K562 (cell line): ENCODE results near the gene CTSH. TPM values are rescaled to one million over a fixed set of nuclear protein-coding genes. Genes with fewer than 3 reads are reported as not detected.
A peak's percentile ranks its signal among the peaks of the same experiment; 100 is the strongest.

Source experiments
- DIDO1 ChIP-seq: fragments of 450-650 bp; IDR thresholded peaks from 2 replicates; pipeline ENCODE4 v1.6.1; 2016; ENCODE audit warnings: low read depth, missing biosample characterization, missing genetic modification characterization
- GTF2B ChIP-seq: IDR thresholded peaks from 2 replicates; pipeline ENCODE4 v1.6.1; 2011; ENCODE audit not compliant: insufficient read length; ENCODE audit errors: extremely low read depth
- JUNB ChIP-seq: fragments of 450-650 bp; formaldehyde crosslinking; conservative IDR thresholded peaks from 2 replicates; pipeline ENCODE4 v1.4.0; 2020; ENCODE audit warnings: mild to moderate bottlenecking
- MAX ChIP-seq: sonication (generic); formaldehyde crosslinking; IDR thresholded peaks from 2 replicates; pipeline ENCODE4 v1.9.0; 2022; ENCODE audit warnings: mild to moderate bottlenecking, missing genetic modification reagents
- NCOA1 ChIP-seq: fragments of 450-650 bp; IDR thresholded peaks from 2 replicates; pipeline ENCODE4 v1.6.1; 2016; ENCODE audit warnings: low read depth
- NFIC ChIP-seq: fragments of 450-650 bp; IDR thresholded peaks from 2 replicates; pipeline ENCODE4 v1.6.1; 2017; ENCODE audit warnings: mild to moderate bottlenecking, inconsistent platforms
- PCBP1 ChIP-seq: fragments of 200-400 bp; formaldehyde crosslinking; IDR thresholded peaks from 2 replicates; pipeline ENCODE4 v1.6.1; 2018; ENCODE audit warnings: mild to moderate bottlenecking, low read depth, low read length; ENCODE audit not compliant: poor library complexity, severe bottlenecking
- POLR2A ChIP-seq: fragments of 450-650 bp; conservative IDR thresholded peaks from 2 replicates; pipeline ENCODE4 v1.6.1; 2016
- POLR2B ChIP-seq: fragments of 450-650 bp; IDR thresholded peaks from 2 replicates; pipeline ENCODE4 v1.6.1; 2018; ENCODE audit warnings: low read depth; ENCODE audit not compliant: partially characterized antibody
- RBFOX2 ChIP-seq: fragments of 200-400 bp; formaldehyde crosslinking; IDR thresholded peaks from 2 replicates; pipeline ENCODE4 v1.6.1; 2017; ENCODE audit warnings: low read depth, mild to moderate bottlenecking, low read length, moderate library complexity
- SAFB ChIP-seq: fragments of 200-400 bp; formaldehyde crosslinking; IDR thresholded peaks from 2 replicates; pipeline ENCODE4 v1.6.1; 2017; ENCODE audit warnings: low read depth, low read length, borderline replicate concordance
- SIN3B ChIP-seq: fragments of 450-650 bp; IDR thresholded peaks from 2 replicates; pipeline ENCODE4 v1.6.1; 2017; ENCODE audit warnings: low read depth, mild to moderate bottlenecking, moderate library complexity
- SMARCA4 ChIP-seq: fragments of 450-650 bp; IDR thresholded peaks from 2 replicates; pipeline ENCODE4 v1.6.1; 2016
- SRSF9 ChIP-seq: fragments of 200-400 bp; formaldehyde crosslinking; IDR thresholded peaks from 2 replicates; pipeline ENCODE4 v1.6.1; 2017; ENCODE audit warnings: low read depth, low read length, borderline replicate concordance
- TBP ChIP-seq: optimal IDR thresholded peaks from 2 replicates; pipeline ENCODE3; 2011; ENCODE audit warnings: low read depth, low read length, improper control_type of control experiment
- TRIM25 ChIP-seq: fragments of 450-650 bp; IDR thresholded peaks from 2 replicates; pipeline ENCODE4 v1.7.0; 2016; ENCODE audit warnings: borderline replicate concordance
- ZNF174 ChIP-seq: fragments of 250-450 bp; sonication (Bioruptor Pico); IDR thresholded peaks from 2 replicates; pipeline ENCODE4 v1.4.0; 2020; ENCODE audit warnings: mild to moderate bottlenecking
- ZNF197 ChIP-seq: fragments of 200-800 bp; sonication (Bioruptor generic); IDR thresholded peaks from 2 replicates; pipeline ENCODE4 v1.6.1; 2016; ENCODE audit warnings: low read depth, missing genetic modification characterization, missing compliant biosample characterization
- ZNF263 ChIP-seq: sonication (generic); formaldehyde crosslinking; IDR thresholded peaks from 2 replicates; pipeline ENCODE4 v1.8.0; 2022; ENCODE audit warnings: mild to moderate bottlenecking, missing genetic modification reagents, borderline replicate concordance
- ZNF449 ChIP-seq: fragments of 250-450 bp; sonication (Bioruptor Pico); IDR thresholded peaks from 2 replicates; pipeline ENCODE4 v1.8.0; 2022; ENCODE audit warnings: moderate library complexity, mild to moderate bottlenecking, inconsistent platforms
- ZNF583 ChIP-seq: fragments of 250-450 bp; sonication (Bioruptor Pico); IDR thresholded peaks from 2 replicates; pipeline ENCODE4 v1.4.0; 2020
- polyA plus RNA-seq, 8 experiments: library from polyadenylated mRNA; depleted of rRNA in 4 of 8; stranded (reverse) in 5 of 8; unstranded in 3 of 8; fragments of >200 nt; fragmentation: Nextera tagmentation in 2 of 8; fragmentation: Illumina TruSeq in 1 of 8; extraction: Ambion mirVana in 2 of 8; extraction: Trizol in 1 of 8; gene quantifications; 2 replicates each; pipeline versions ENCODE4 v1.2.1 to v1.2.3, GENCODE V29; 2011 to 2014; ENCODE audit warnings: inconsistent platforms in 1 of 8, missing spikeins in 1 of 8
- total RNA-seq, 7 experiments: library from RNA; depleted of rRNA in 6 of 7; stranded (reverse); fragments of >200 nt in 6 of 7; fragmentation: Illumina TruSeq in 2 of 7; extraction: Trizol in 2 of 7; gene quantifications; 2 replicates each; pipeline versions ENCODE4 v1.2.1 to v1.2.3, GENCODE V29; 2011 to 2021; ENCODE audit warnings: low replicate concordance in 1 of 7
- TF ChIP-seq, protein P1 (sequence below), 2 experiments: IDR thresholded peaks in 1 of 2; conservative IDR thresholded peaks in 1 of 2; 2 replicates each; pipeline ENCODE4 v1.6.1; 2016; ENCODE audit warnings: low read depth in 2 of 2, mild to moderate bottlenecking in 1 of 2, missing compliant biosample characterization in 1 of 2, missing genetic modification characterization in 1 of 2, moderate library complexity in 1 of 2

CTSH gene
- total and polyA plus RNA-seq, 9 of the 15 experiments (the other 6 are each of a cell fraction or from before 2014, with no cell fraction given), result 15.0 to 462 (median 173) TPM

DNA sequence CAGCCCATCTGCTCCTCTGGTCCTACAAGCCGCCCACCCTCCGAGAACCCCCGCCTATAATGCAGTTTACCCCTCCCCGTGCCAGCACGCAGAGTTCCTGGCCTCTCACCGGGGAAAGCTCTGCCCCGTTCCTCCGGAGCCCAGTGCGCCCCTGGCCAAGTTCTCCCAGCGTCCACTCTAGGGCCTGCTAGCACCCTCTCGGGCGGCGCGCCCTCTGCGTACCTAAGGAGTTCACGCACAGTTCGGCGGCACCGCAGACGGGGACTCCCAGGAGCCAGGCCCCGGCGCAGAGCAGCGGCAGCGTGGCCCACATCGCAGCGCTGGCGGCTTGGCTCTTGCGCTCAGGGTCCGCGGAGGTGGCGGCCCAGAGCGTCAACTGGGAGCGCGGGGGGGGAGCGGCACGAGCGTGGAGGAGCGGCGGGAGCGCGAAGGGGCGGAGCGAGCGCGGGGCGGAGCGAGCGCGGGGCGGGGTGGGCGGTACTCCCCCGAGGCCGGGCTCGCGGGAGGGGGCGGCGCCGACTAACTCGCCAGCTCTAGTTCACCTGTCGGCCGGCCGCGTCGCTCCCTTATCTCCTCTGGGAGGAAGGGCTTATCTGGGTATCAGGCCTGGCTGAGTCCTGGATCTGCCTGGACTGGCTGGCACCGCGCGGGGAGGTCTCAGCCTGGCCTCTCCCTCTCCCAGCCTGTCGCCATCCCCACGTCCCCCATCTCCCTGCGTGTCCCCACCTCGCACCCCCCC is at the start of gene CTSH (continued):
- TF ChIP-seq ZNF197 (CRISPR knock-in tag), result no peak
- TF ChIP-seq SIN3B, result 0 out of 2 replicates have a peak, but pooled peaks have one; percentile 33
- TF ChIP-seq NCOA1, result no peak
- TF ChIP-seq MAX, result peak; percentile 83
- no peak for TF ChIP-seq JUNB (CRISPR knock-in tag)
- no peak for TF ChIP-seq DIDO1 (tag)
- TF ChIP-seq SMARCA4, result peak; percentile 44; the same call in 1 of the 2 replicates
- peak; percentile 81 for TF ChIP-seq RBFOX2
- peak; percentile 79 for TF ChIP-seq POLR2A
- TF ChIP-seq SAFB, result no peak
- TF ChIP-seq, protein P1, sequence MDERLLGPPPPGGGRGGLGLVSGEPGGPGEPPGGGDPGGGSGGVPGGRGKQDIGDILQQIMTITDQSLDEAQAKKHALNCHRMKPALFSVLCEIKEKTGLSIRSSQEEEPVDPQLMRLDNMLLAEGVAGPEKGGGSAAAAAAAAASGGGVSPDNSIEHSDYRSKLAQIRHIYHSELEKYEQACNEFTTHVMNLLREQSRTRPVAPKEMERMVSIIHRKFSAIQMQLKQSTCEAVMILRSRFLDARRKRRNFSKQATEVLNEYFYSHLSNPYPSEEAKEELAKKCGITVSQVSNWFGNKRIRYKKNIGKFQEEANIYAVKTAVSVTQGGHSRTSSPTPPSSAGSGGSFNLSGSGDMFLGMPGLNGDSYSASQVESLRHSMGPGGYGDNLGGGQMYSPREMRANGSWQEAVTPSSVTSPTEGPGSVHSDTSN (CRISPR knock-in tag; IDR thresholded peaks at IDR 0.05; ENCODE audit: low read depth), result no peak
- TF ChIP-seq, protein P1 (tag; conservative IDR thresholded peaks at IDR 0.05; ENCODE audit: low read depth), result no peak
- TF ChIP-seq ZNF449 (CRISPR knock-in tag), result no peak
- peak; percentile 34; the same call in 1 of the 2 replicates for TF ChIP-seq ZNF583
- TF ChIP-seq NFIC, result 0 out of 2 replicates have a peak, but pooled peaks have one; percentile 13
- no peak for TF ChIP-seq TRIM25
- peak; percentile 55 for TF ChIP-seq PCBP1
- peak; percentile 71 for TF ChIP-seq TBP
- no peak for TF ChIP-seq GTF2B
- TF ChIP-seq ZNF174 (CRISPR knock-in tag), result no peak
- TF ChIP-seq ZNF263 (CRISPR knock-in tag), result peak; percentile 95
- TF ChIP-seq POLR2B, result peak; percentile 34
- no peak for TF ChIP-seq SRSF9
